HepG2 (cell line): ENCODE data around the gene RAB33B. TPM values are rescaled to one million over a fixed set of nuclear protein-coding genes. Genes with fewer than 3 reads are reported as not detected.

Experiments used
- ATAC-seq: fragments of 200-7000 bp; cut with Tn5 transposase; 3 replicates; pipeline ENCODE4 v1.9.1; 2020; ENCODE audit warnings: mild to moderate bottlenecking, moderate library complexity
- BruUV-seq: library from RNA; stranded (reverse); fragments of 400-500 nt; replicated peaks from 2 replicates; lab custom pipeline; 2021; lab: Mats Ljungman, UMichigan
- CTCF ChIA-PET: fragments of 300-600 bp; formaldehyde crosslinking; extraction: SDS; loops from one replicate; lab custom pipeline; 2021; ENCODE audit warnings: low total read pairs, inconsistent platforms, low intra/inter-chr PET ratio; lab: Yijun Ruan, JAX
- POLR2A ChIA-PET: fragments of 350-600 bp; sonication (Branson Sonifier 250); formaldehyde crosslinking; loops from one replicate; lab custom pipeline; 2020; ENCODE audit warnings: antibody characterized with exemption, inconsistent platforms; lab: Yijun Ruan, JAX
- DNase-seq: peaks from one replicate; pipeline ENCODE4 v3.0.0-alpha.2; 2015; ENCODE audit warnings: low spot score
- FAIRE-seq: peaks from 3 replicates; lab custom pipeline; 2011; peaks lifted over from hg19 to GRCh38; lab: Jason Lieb, UNC
- H2AFZ ChIP-seq: one replicate; pipeline ENCODE4 v1.6.1; 2011; ENCODE audit warnings: low read length, inconsistent platforms
- H3K27ac ChIP-seq: fragments of 300-600 bp; 3 replicates; pipeline ENCODE4 v1.8.0; 2011; ENCODE audit warnings: mixed run types, mild to moderate bottlenecking, mixed read lengths, low read length, inconsistent platforms; ENCODE audit not compliant: insufficient read depth; ENCODE audit errors: extremely low read length
- H3K27me3 ChIP-seq, 2 experiments: fragments of 200-600 bp in 1 of 2; 2 replicates in 1 of 2; 3 replicates in 1 of 2; pipeline versions ENCODE4 v1.6.0 to v1.8.0; 2011; ENCODE audit warnings: low read length in 2 of 2, mild to moderate bottlenecking in 2 of 2, moderate library complexity in 2 of 2, inconsistent platforms in 1 of 2; ENCODE audit not compliant: insufficient read depth in 2 of 2, control insufficient read depth in 1 of 2
- H3K36me3 ChIP-seq, 2 experiments: fragments of 200-600 bp in 1 of 2; replicated peaks in 1 of 2; 2 replicates in 1 of 2; 3 replicates in 1 of 2; pipeline versions ENCODE4 v1.5.1 to v1.8.0; 2011; ENCODE audit warnings: low read length in 2 of 2, inconsistent platforms in 1 of 2; ENCODE audit not compliant: insufficient read depth in 2 of 2, control insufficient read depth in 1 of 2
- H3K4me1 ChIP-seq: 2 replicates; pipeline ENCODE4 v1.5.1; 2012; ENCODE audit warnings: low read length, inconsistent platforms; ENCODE audit not compliant: insufficient read depth
- H3K4me2 ChIP-seq: 2 replicates; pipeline ENCODE4 v1.6.0; 2011; ENCODE audit warnings: low read depth, low read length, inconsistent platforms
- H3K4me3 ChIP-seq, 3 experiments: fragments of 200-600 bp in 1 of 3; sonication (generic), shearing (Covaris generic) in 1 of 3; replicated peaks in 1 of 3; 2 replicates each; pipeline ENCODE4 v1.5.1; 2011 to 2016; ENCODE audit warnings: low read length in 3 of 3, inconsistent platforms in 2 of 3, low read depth in 2 of 3, mild to moderate bottlenecking in 2 of 3, control low read depth in 1 of 3, mixed read lengths in 1 of 3; ENCODE audit not compliant: insufficient read depth in 1 of 3
- H3K79me2 ChIP-seq: one replicate; pipeline ENCODE4 v1.6.1; 2011; ENCODE audit warnings: low read length, inconsistent platforms; ENCODE audit not compliant: insufficient read depth
- H3K9ac ChIP-seq: 2 replicates; pipeline ENCODE4 v1.6.0; 2011; ENCODE audit warnings: mild to moderate bottlenecking, low read depth, low read length, inconsistent platforms; ENCODE audit not compliant: insufficient read depth
- H3K9me3 ChIP-seq: 2 replicates; pipeline ENCODE4 v1.5.1; 2012; ENCODE audit warnings: mild to moderate bottlenecking, low read length
- H4K20me1 ChIP-seq: 2 replicates; pipeline ENCODE4 v1.6.0; 2011; ENCODE audit warnings: inconsistent platforms, mild to moderate bottlenecking, low read length, moderate library complexity; ENCODE audit not compliant: insufficient read depth
- AHR ChIP-seq: IDR thresholded peaks from 2 replicates; pipeline ENCODE4 v1.6.1; 2018; ENCODE audit warnings: missing genetic modification reagents, missing compliant biosample characterization
- ETV6 ChIP-seq: sonication (generic); formaldehyde crosslinking; conservative IDR thresholded peaks from 2 replicates; pipeline ENCODE4 v1.4.0; 2020; ENCODE audit warnings: missing genetic modification reagents
- PITX1 ChIP-seq: sonication (generic); formaldehyde crosslinking; IDR thresholded peaks from 2 replicates; pipeline ENCODE4 v1.5.1; 2020; ENCODE audit warnings: mild to moderate bottlenecking, missing genetic modification reagents
- RFXANK ChIP-seq: IDR thresholded peaks from 2 replicates; pipeline ENCODE4 v1.6.1; 2016
- SRSF4 ChIP-seq: fragments of 200-400 bp; formaldehyde crosslinking; IDR thresholded peaks from one replicate; pipeline ENCODE4 v1.6.1; 2018; ENCODE audit warnings: mild to moderate bottlenecking, low read depth, low read length, moderate library complexity; ENCODE audit not compliant: poor library complexity, severe bottlenecking
- SYNCRIP ChIP-seq: fragments of 200-400 bp; formaldehyde crosslinking; IDR thresholded peaks from 2 replicates; pipeline ENCODE4 v1.6.1; 2018; ENCODE audit warnings: mild to moderate bottlenecking, low read depth, low read length; ENCODE audit not compliant: insufficient read depth
- ZNF30 ChIP-seq: sonication (generic); formaldehyde crosslinking; IDR thresholded peaks from 2 replicates; pipeline ENCODE4 v1.5.0; 2020; ENCODE audit warnings: mild to moderate bottlenecking, missing genetic modification reagents
- ZNF83 ChIP-seq: sonication (generic); formaldehyde crosslinking; IDR thresholded peaks from 2 replicates; pipeline ENCODE4 v1.4.0; 2020; ENCODE audit warnings: missing genetic modification reagents, mild to moderate bottlenecking, borderline replicate concordance
- ZNF878 ChIP-seq: sonication (generic); formaldehyde crosslinking; IDR thresholded peaks from 2 replicates; pipeline ENCODE4 v1.8.1; 2023; ENCODE audit warnings: mild to moderate bottlenecking, missing genetic modification reagents, moderate library complexity
- ZSCAN30 ChIP-seq: sonication (generic); formaldehyde crosslinking; IDR thresholded peaks from 2 replicates; pipeline ENCODE4 v1.5.0; 2020; ENCODE audit warnings: mild to moderate bottlenecking, missing genetic modification reagents
- WGBS: methylation state at CpG from one replicate; pipeline ENCODE4 v1.1.6; 2017; ENCODE audit warnings: low lambda C conversion rate; 5-methylcytosine and 5-hydroxymethylcytosine counted together
- in situ Hi-C: cut with HindIII; loops from 2 replicates; pipeline ENCODE4 v1.10.0; 2017; ENCODE audit warnings: low pct_unique_long_range_greater_than_20kb; ENCODE audit not compliant: extremely low pct_ligation_motif_present
- intact Hi-C: fragments of 100-400 bp; cut with micrococcal nuclease; formaldehyde crosslinking; loops from one replicate; pipeline ENCODE4 v1.10.0; 2022; ENCODE audit not compliant: unreplicated experiment
- polyA plus RNA-seq, 8 experiments: library from polyadenylated mRNA; depleted of rRNA in 3 of 8; stranded (reverse) in 7 of 8; unstranded in 1 of 8; fragments of >200 nt; fragmentation: Illumina TruSeq in 4 of 8; extraction: Trizol in 4 of 8; gene quantifications; 2 replicates each; pipeline versions ENCODE4 v1.2.1 to v1.2.3, GENCODE V29; 2011 to 2016; ENCODE audit warnings: low read depth in 4 of 8, missing spikeins in 1 of 8, mixed read lengths in 1 of 8; ENCODE audit not compliant: insufficient read depth in 1 of 8
- small RNA-seq, 3 experiments: library from RNA; depleted of rRNA; stranded (forward); fragments of <200 nt; gene quantifications; one replicate each; pipeline ENCODE3, GENCODE V24; 2012; ENCODE audit warnings: low read depth in 2 of 3, low replicate concordance in 1 of 3; ENCODE audit not compliant: insufficient read length in 3 of 3, insufficient read depth in 2 of 3
- total RNA-seq, 5 experiments: library from RNA; depleted of rRNA; stranded (reverse); fragments of >200 nt; fragmentation: Illumina TruSeq; extraction: Trizol; gene quantifications; 2 replicates each; pipeline ENCODE4 v1.2.3, GENCODE V29; 2016; ENCODE audit warnings: low read depth in 1 of 5
- TF ChIP-seq, protein P1 (sequence below): sonication (generic); formaldehyde crosslinking; IDR thresholded peaks from 2 replicates; pipeline ENCODE4 v1.4.0; 2020; ENCODE audit warnings: mild to moderate bottlenecking, low read depth, missing genetic modification reagents
- TF ChIP-seq, protein P2 (sequence below): sonication (generic); formaldehyde crosslinking; IDR thresholded peaks from 2 replicates; pipeline ENCODE4 v1.4.0; 2020; ENCODE audit warnings: mild to moderate bottlenecking, missing genetic modification reagents

RAB33B gene
- total and polyA plus RNA-seq, 2 of the 13 experiments (the other 11 are each of a cell fraction or from before 2014, with no cell fraction given) = 7.6 to 8.1 TPM

DNA sequence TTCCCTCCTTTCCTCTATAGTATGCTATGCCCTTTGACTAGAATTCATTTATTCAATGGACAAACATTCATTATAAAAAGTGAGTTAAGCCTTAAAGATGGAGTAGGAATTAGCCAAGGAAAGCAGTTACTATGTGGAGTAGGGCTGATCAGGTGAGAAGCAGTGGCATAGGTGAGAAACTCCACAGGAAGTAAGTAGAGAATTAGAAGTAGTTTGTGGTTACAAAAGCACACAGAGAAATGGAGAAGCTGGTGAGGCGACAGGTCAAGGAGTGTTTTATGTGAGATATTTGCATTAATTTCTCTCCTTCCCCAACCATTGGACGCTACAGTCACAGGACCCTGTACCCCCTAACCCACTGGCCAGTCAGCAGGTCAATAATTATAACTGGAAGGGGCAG, 71.5 kb downstream of the RAB33B start:
- Histone ChIP-seq H3K27ac (no peak overlapping the region), H3K9ac (no peak overlapping the region), H3K4me3 (no peak overlapping the region), H3K4me2 (no peak overlapping the region), H3K36me3 (no peaks in the 10 kb centered on the region), H3K9me3 (no peaks in the 10 kb centered on the region), H3K27me3 (no peaks in the 10 kb centered on the region), H4K20me1 (peaks cover 2% of the 10 kb centered on the region; the same call in 1 of the 2 replicates), H3K79me2 (no peaks in the 10 kb centered on the region), H2AFZ (no peak overlapping the region), H3K4me1 (no peaks in the 10 kb centered on the region)
- no peak for FAIRE-seq
- in situ Hi-C loops = no loop called here
- intact Hi-C loops = no loop called here
- ChIA-PET POLR2A (no interaction called here), CTCF (no interaction called here)
- TF ChIP-seq ETV6 (CRISPR knock-in tag) (no peak), SRSF4 (no peak), ZSCAN30 (CRISPR knock-in tag) (no peak), RFXANK (CRISPR knock-in tag) (no peak), ZNF30 (CRISPR knock-in tag) (no peak), AHR (no peak), SYNCRIP (no peak), ZNF878 (CRISPR knock-in tag) (no peak), ZNF83 (CRISPR knock-in tag) (no peak), PITX1 (CRISPR knock-in tag) (no peak)
- TF ChIP-seq, protein P1, sequence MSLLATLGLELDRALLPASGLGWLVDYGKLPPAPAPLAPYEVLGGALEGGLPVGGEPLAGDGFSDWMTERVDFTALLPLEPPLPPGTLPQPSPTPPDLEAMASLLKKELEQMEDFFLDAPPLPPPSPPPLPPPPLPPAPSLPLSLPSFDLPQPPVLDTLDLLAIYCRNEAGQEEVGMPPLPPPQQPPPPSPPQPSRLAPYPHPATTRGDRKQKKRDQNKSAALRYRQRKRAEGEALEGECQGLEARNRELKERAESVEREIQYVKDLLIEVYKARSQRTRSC (CRISPR knock-in tag) = no peak
- TF ChIP-seq, protein P2, sequence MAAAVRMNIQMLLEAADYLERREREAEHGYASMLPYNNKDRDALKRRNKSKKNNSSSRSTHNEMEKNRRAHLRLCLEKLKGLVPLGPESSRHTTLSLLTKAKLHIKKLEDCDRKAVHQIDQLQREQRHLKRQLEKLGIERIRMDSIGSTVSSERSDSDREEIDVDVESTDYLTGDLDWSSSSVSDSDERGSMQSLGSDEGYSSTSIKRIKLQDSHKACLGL (CRISPR knock-in tag) = no peak
- ATAC-seq = no peak
- 45% methylated on average over 2 of the region's 2 CpGs for WGBS
- DNase-seq = no peak
- no TSS peak for BruUV-seq

Small RNA genes lying within 50 kb of the gene (small RNA-seq; reads per million reads assigned to genes)
- 0 reads per million in 3 experiments for gene RF01225

Other genes with a start within 250 kb of the RAB33B start
- gene MGARP, start 173.9 kb upstream of the RAB33B start, total RNA-seq (2016; rRNA removed; fragmentation: Illumina TruSeq; extraction: Trizol) = 0.11 TPM in 1 of 2 replicates, not detected in the other
- 0.13 TPM in 2 replicates for gene MGARP, start 173.9 kb upstream of the RAB33B start, polyA plus RNA-seq (2011; rRNA removed)
- gene NAA15, start 152.6 kb upstream of the RAB33B start, total RNA-seq (2016; rRNA removed; fragmentation: Illumina TruSeq; extraction: Trizol) = 50.2 and 81.2 TPM in 2 replicates
- 4.9 and 6.2 TPM in 2 replicates for gene NAA15, start 152.6 kb upstream of the RAB33B start, polyA plus RNA-seq (2011; rRNA removed)
- 96.4 and 124 TPM in 2 replicates for gene NDUFC1, start 151.6 kb upstream of the RAB33B start, total RNA-seq (2016; rRNA removed; fragmentation: Illumina TruSeq; extraction: Trizol)
- 38.4 and 43.4 TPM in 2 replicates for gene NDUFC1, start 151.6 kb upstream of the RAB33B start, polyA plus RNA-seq (2011; rRNA removed)
- gene SETD7, start 102.1 kb downstream of the RAB33B start, total RNA-seq (2016; rRNA removed; fragmentation: Illumina TruSeq; extraction: Trizol) = 0.22 and 0.48 TPM in 2 replicates
- gene SETD7, start 102.1 kb downstream of the RAB33B start, polyA plus RNA-seq (2011; rRNA removed) = 0.08 and 0.13 TPM in 2 replicates
- gene MGST2, start 211.7 kb downstream of the RAB33B start, total RNA-seq (2016; rRNA removed; fragmentation: Illumina TruSeq; extraction: Trizol) = 120 and 205 TPM in 2 replicates
- 312 and 416 TPM in 2 replicates for gene MGST2, start 211.7 kb downstream of the RAB33B start, polyA plus RNA-seq (2011; rRNA removed)